Keratinocyte (primary cell): ENCODE data around the gene SPRR2E. TPM values are rescaled to one million over a fixed set of nuclear protein-coding genes. Genes with fewer than 3 reads are reported as not detected.
"Not testable (repeated sequence)": the region's sequence is repeated elsewhere in the genome, so short reads cannot be mapped to it uniquely, and the experiment has no call there.

Experiments used
- DNase-seq: peaks from one replicate; pipeline ENCODE4 v3.0.0-alpha.2; 2011; ENCODE audit warnings: low read depth, missing footprints, low spot score
- FAIRE-seq: peaks from 2 replicates; lab custom pipeline; 2011; peaks lifted over from hg19 to GRCh38; lab: Jason Lieb, UNC
- H2AFZ ChIP-seq: 2 replicates; pipeline ENCODE4 v1.6.0; 2012; ENCODE audit warnings: low read length, control low read depth, inconsistent platforms; ENCODE audit not compliant: control insufficient read depth
- H3K27ac ChIP-seq: 2 replicates; pipeline ENCODE4 v1.5.1; 2011; ENCODE audit warnings: low read length; ENCODE audit not compliant: control insufficient read depth, insufficient read depth
- H3K27me3 ChIP-seq: 3 replicates; pipeline ENCODE4 v1.6.0; 2011; ENCODE audit warnings: low read length; ENCODE audit not compliant: control insufficient read depth, insufficient read depth; ENCODE audit errors: extremely low read depth
- H3K36me3 ChIP-seq, 2 experiments: 2 replicates in 1 of 2; 3 replicates in 1 of 2; pipeline ENCODE4 v1.5.1; 2011; ENCODE audit warnings: low read length in 2 of 2, mild to moderate bottlenecking in 1 of 2; ENCODE audit not compliant: control insufficient read depth in 2 of 2, insufficient read depth in 2 of 2; ENCODE audit errors: extremely low read depth in 1 of 2
- H3K4me1 ChIP-seq: 3 replicates; pipeline ENCODE4 v1.5.1; 2011; ENCODE audit warnings: low read length; ENCODE audit not compliant: control insufficient read depth, insufficient read depth; ENCODE audit errors: extremely low read depth
- H3K4me2 ChIP-seq: 3 replicates; pipeline ENCODE4 v1.6.0; 2011; ENCODE audit warnings: low read depth, low read length; ENCODE audit not compliant: control insufficient read depth, insufficient read depth; ENCODE audit errors: extremely low read depth
- H3K4me3 ChIP-seq, 3 experiments: fragments of 200-600 bp in 1 of 3; sonication (generic) in 1 of 3; 2 replicates in 2 of 3; 3 replicates in 1 of 3; pipeline ENCODE4 v1.5.1; 2011 to 2016; ENCODE audit warnings: low read length in 3 of 3, mild to moderate bottlenecking in 3 of 3, control low read depth in 2 of 3, inconsistent platforms in 1 of 3, low read depth in 1 of 3, mixed read lengths in 1 of 3, mixed run types in 1 of 3, moderate library complexity in 1 of 3; ENCODE audit not compliant: control insufficient read depth in 2 of 3, insufficient read depth in 2 of 3; ENCODE audit errors: extremely low read depth in 1 of 3
- H3K79me2 ChIP-seq: 2 replicates; pipeline ENCODE4 v1.6.0; 2012; ENCODE audit warnings: low read length; ENCODE audit not compliant: control insufficient read depth, insufficient read depth
- H3K9ac ChIP-seq: 3 replicates; pipeline ENCODE4 v1.6.0; 2011; ENCODE audit warnings: low read length; ENCODE audit not compliant: control insufficient read depth, insufficient read depth; ENCODE audit errors: extremely low read depth
- H3K9me1 ChIP-seq: 3 replicates; pipeline ENCODE4 v1.6.0; 2011; ENCODE audit warnings: low read length; ENCODE audit not compliant: control insufficient read depth, insufficient read depth; ENCODE audit errors: extremely low read depth
- H3K9me3 ChIP-seq: 2 replicates; pipeline ENCODE4 v1.5.1; 2012; ENCODE audit warnings: low read depth, low read length; ENCODE audit not compliant: control insufficient read depth
- H4K20me1 ChIP-seq: 3 replicates; pipeline ENCODE4 v1.6.0; 2011; ENCODE audit warnings: low read length; ENCODE audit not compliant: control insufficient read depth, insufficient read depth; ENCODE audit errors: extremely low read depth
- EZH2 ChIP-seq: IDR thresholded peaks from one replicate; pipeline ENCODE4 v1.6.1; 2012; ENCODE audit warnings: inconsistent platforms, mild to moderate bottlenecking, low read length, moderate library complexity
- dilution Hi-C: fragments of 300-500 bp; cut with MboI; formaldehyde crosslinking; loops from one replicate; pipeline ENCODE4 v1.7.0; 2020; ENCODE audit warnings: low sequenced_read_pairs; ENCODE audit not compliant: extremely low pct_ligation_motif_present
- polyA plus RNA-seq, 5 experiments: library from polyadenylated mRNA; depleted of rRNA in 3 of 5; stranded (reverse) in 3 of 5; stranded (forward) in 1 of 5; unstranded in 1 of 5; fragments of >200 nt; gene quantifications; 1 replicate in 1 of 5; 2 replicates in 3 of 5; 3 replicates in 1 of 5; pipeline versions ENCODE4 v1.2.1 to v1.2.3, GENCODE V29; 2011 to 2012; ENCODE audit warnings: missing spikeins in 2 of 5, low read depth in 1 of 5, low replicate concordance in 1 of 5
- TF ChIP-seq, protein P1 (sequence below), 3 experiments: IDR thresholded peaks in 1 of 3; conservative IDR thresholded peaks in 1 of 3; optimal IDR thresholded peaks in 1 of 3; 2 replicates in 2 of 3; 3 replicates in 1 of 3; pipeline versions ENCODE3 to v1.5.1; 2011; ENCODE audit warnings: low read length in 3 of 3, mild to moderate bottlenecking in 3 of 3, moderate library complexity in 2 of 3, control low read depth in 1 of 3, inconsistent platforms in 1 of 3; ENCODE audit not compliant: insufficient read depth in 2 of 3; ENCODE audit errors: extremely low read depth in 1 of 3

SPRR2E gene
- polyA plus RNA-seq, 1 donor (not counting 4 experiments of a cell fraction or from before 2014, with no cell fraction given) = 10.5 TPM

DNA sequence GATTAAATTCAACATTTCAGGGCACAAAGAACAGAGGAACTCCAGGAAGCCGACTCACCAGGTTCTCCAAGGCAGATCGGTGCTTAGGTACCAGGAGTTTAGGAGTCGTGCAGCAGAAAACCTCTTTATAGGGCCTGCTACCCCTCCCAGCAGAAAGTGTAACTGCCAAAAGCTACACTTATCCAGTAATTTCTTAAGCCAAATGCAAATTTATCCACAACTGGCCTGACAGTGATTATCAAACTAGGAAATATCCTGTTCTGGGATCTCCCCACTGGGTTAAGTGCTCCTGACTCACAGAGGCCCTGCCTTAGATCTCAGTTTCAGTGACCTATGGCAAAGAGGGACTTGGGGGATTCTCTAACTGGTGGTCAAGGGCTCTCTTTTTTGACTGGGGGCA, 19.1 kb upstream of the SPRR2E start, which contains the start of gene SPRR2F:
Gene SPRR2F (minus strand): TSS at position 101 of the 400 bp plus-strand sequence. CDS start 783 bp downstream, outside the sequence.
- dilution Hi-C loops = no loop called here
- FAIRE-seq = no peak

DNA sequence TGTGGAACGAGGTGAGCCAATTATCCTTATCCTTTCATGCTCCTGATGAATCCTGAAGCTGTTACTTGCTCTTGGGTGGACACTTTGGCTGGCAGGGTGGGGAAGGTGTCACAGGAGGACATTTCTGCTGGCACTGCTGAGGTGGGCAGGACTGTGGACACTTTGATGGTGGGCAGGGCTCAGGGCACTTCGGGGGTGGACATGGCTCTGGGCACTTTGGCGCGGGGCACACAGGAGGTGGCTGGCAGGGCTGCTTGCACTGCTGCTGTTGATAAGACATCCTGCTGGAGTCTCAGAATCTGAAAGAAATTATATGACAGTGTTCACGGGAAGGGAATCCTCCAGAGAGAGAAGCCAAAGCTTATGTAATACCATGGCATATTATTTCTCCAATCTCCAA, 18.1 kb upstream of the SPRR2E start:
- H3K36me3 ChIP-seq, H4K20me1 ChIP-seq, H3K27ac ChIP-seq, H3K4me2 ChIP-seq, H3K9me1 ChIP-seq, H3K9ac ChIP-seq, FAIRE-seq, H3K27me3 ChIP-seq, H3K9me3 ChIP-seq, H2AFZ ChIP-seq, H3K4me3 ChIP-seq, DNase-seq, H3K4me1 ChIP-seq, H3K79me2 ChIP-seq, dilution Hi-C loops: not testable (repeated sequence)

More for the DNA sequence above, 19.1 kb upstream of the SPRR2E start, which contains the start of gene SPRR2F:
- H3K36me3 ChIP-seq = no peaks in the 10 kb centered on the region
- no peak within 1 kb of the TSS for H3K4me3 ChIP-seq
- no peaks in the 10 kb centered on the region for H3K79me2 ChIP-seq
- H3K9me3 ChIP-seq = no peaks in the 10 kb centered on the region
- peaks cover 5% of the 10 kb centered on the region for H3K4me1 ChIP-seq
- no peak within 1 kb of the TSS for H3K9ac ChIP-seq
- DNase-seq = no peak
- H4K20me1 ChIP-seq = no peaks in the 10 kb centered on the region
- H2AFZ ChIP-seq = no peak within 1 kb of the TSS
- H3K27me3 ChIP-seq = no peaks in the 10 kb centered on the region
- H3K4me2 ChIP-seq = no peak within 1 kb of the TSS
- TF ChIP-seq, protein P1, sequence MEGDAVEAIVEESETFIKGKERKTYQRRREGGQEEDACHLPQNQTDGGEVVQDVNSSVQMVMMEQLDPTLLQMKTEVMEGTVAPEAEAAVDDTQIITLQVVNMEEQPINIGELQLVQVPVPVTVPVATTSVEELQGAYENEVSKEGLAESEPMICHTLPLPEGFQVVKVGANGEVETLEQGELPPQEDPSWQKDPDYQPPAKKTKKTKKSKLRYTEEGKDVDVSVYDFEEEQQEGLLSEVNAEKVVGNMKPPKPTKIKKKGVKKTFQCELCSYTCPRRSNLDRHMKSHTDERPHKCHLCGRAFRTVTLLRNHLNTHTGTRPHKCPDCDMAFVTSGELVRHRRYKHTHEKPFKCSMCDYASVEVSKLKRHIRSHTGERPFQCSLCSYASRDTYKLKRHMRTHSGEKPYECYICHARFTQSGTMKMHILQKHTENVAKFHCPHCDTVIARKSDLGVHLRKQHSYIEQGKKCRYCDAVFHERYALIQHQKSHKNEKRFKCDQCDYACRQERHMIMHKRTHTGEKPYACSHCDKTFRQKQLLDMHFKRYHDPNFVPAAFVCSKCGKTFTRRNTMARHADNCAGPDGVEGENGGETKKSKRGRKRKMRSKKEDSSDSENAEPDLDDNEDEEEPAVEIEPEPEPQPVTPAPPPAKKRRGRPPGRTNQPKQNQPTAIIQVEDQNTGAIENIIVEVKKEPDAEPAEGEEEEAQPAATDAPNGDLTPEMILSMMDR (optimal IDR thresholded peaks at IDR 0.05 in 1 of 3, IDR thresholded peaks at IDR 0.05 in 1 of 3, conservative IDR thresholded peaks at IDR 0.05 in 1 of 3; ENCODE audit: extremely low read depth in 1 of 3, insufficient read depth in 2 of 3, low read length in 3 of 3) = no peak
- no peak for TF ChIP-seq EZH2
- H3K27ac ChIP-seq = no peak within 1 kb of the TSS
- H3K9me1 ChIP-seq = no peaks in the 10 kb centered on the region

DNA sequence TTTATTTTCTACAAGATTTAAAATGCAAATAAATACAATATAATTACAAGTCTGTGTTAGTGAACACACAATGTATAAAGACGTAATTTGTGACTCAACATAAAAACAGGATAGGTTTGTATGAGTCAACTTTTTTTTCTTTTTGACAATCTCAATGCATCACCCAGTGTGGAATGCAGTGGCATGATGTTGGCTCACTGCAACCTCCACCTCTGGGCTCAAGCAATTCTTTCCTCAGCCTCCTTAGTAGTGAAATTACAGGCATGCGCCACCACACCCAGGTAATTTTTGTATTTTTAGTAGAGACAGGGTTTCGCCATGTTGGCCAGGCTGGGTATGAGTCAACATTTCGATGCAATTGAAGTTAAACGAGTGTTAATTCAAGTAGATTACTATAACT, 5.9 kb upstream of the SPRR2E start:
- H3K9me1 ChIP-seq = no peaks in the 10 kb centered on the region
- no peaks in the 10 kb centered on the region for H4K20me1 ChIP-seq
- no peaks in the 10 kb centered on the region for H3K36me3 ChIP-seq
- peak overlapping the region; percentile 96 for H3K27ac ChIP-seq
- no peaks in the 10 kb centered on the region for H3K79me2 ChIP-seq
- FAIRE-seq (peak; percentile 93), DNase-seq (peak; percentile 92)
- H3K9ac ChIP-seq = peak overlapping the region; percentile 48
- H2AFZ ChIP-seq = no peak overlapping the region
- H3K27me3 ChIP-seq = no peaks in the 10 kb centered on the region
- no peak overlapping the region for H3K4me3 ChIP-seq
- peak overlapping the region; percentile 62 for H3K4me2 ChIP-seq
- peaks cover 33% of the 10 kb centered on the region for H3K4me1 ChIP-seq
- dilution Hi-C loops = no loop called here
- no peaks in the 10 kb centered on the region for H3K9me3 ChIP-seq
- no peak for TF ChIP-seq EZH2
- TF ChIP-seq, protein P1 (optimal IDR thresholded peaks at IDR 0.05 in 1 of 3, IDR thresholded peaks at IDR 0.05 in 1 of 3, conservative IDR thresholded peaks at IDR 0.05 in 1 of 3; ENCODE audit: extremely low read depth in 1 of 3, insufficient read depth in 2 of 3, low read length in 3 of 3) = no peak
